Upper lobe of left lung (tissue), 6 donors: Measurements from ENCODE around the gene RGS14. TPM values are rescaled to one million over a fixed set of nuclear protein-coding genes. Genes with fewer than 3 reads are reported as not detected.
A peak's percentile ranks its signal among the peaks of the same experiment; 100 is the strongest.

ENCODE experiments used
- ATAC-seq, 2 donors: fragments of 200-7000 bp; cut with Tn5 transposase; one replicate each; pipeline ENCODE4 v1.9.1; 2022; ENCODE audit warnings: mild to moderate bottlenecking in 2 of 2, moderate library complexity in 2 of 2; ENCODE audit not compliant: low FRiP score in 2 of 2
- DNase-seq, 2 donors: peaks; one replicate each; pipeline ENCODE4 v3.0.0-alpha.2; 2019 to 2020
- H3K27ac ChIP-seq, 4 donors: fragments of 200-600 bp; sonication (generic); one replicate each; pipeline ENCODE4 v1.5.1; 2016 to 2019
- H3K27me3 ChIP-seq, 4 donors: fragments of 200-600 bp; sonication (generic); one replicate each; pipeline ENCODE4 v1.5.1; 2017 to 2019
- H3K36me3 ChIP-seq, 4 donors: fragments of 200-600 bp; sonication (generic); one replicate each; pipeline ENCODE4 v1.5.1; 2016 to 2019
- H3K4me1 ChIP-seq, 4 donors: fragments of 200-600 bp; sonication (generic); one replicate each; pipeline ENCODE4 v1.5.1; 2018 to 2019
- H3K4me3 ChIP-seq, 4 donors: fragments of 200-600 bp; sonication (generic); one replicate each; pipeline ENCODE4 v1.5.1; 2017 to 2019; ENCODE audit warnings: mild to moderate bottlenecking in 2 of 4, moderate library complexity in 1 of 4
- H3K9me3 ChIP-seq, 4 donors: fragments of 200-600 bp; sonication (generic); one replicate each; pipeline ENCODE4 v1.5.1; 2018 to 2019
- CTCF ChIP-seq, 6 experiments: fragments of 450-650 bp in 4 of 6; fragments of 200-600 bp in 2 of 6; sonication (generic) in 2 of 6; IDR thresholded peaks; one replicate each; pipeline ENCODE4 v1.5.1; 2016 to 2019; ENCODE audit warnings: antibody characterized with exemption in 6 of 6
- EP300 ChIP-seq, 4 donors: sonication (generic); formaldehyde crosslinking; IDR thresholded peaks; one replicate each; pipeline ENCODE4 v1.5.1; 2017; ENCODE audit warnings: antibody characterized with exemption in 4 of 4, control low read depth in 2 of 4
- POLR2A ChIP-seq, 4 donors: fragments of 450-650 bp; IDR thresholded peaks; one replicate each; pipeline ENCODE4 v1.5.1; 2016 to 2017; ENCODE audit warnings: antibody characterized with exemption in 4 of 4, mild to moderate bottlenecking in 2 of 4
- POLR2AphosphoS5 ChIP-seq, 2 donors: sonication (generic); formaldehyde crosslinking; IDR thresholded peaks; one replicate each; pipeline ENCODE4 v1.5.1; 2017; ENCODE audit warnings: antibody characterized with exemption in 2 of 2
- WGBS, 2 donors: methylation state at CpG; one replicate each; pipeline ENCODE4 v1.1.5; 2017 to 2018; 5-methylcytosine and 5-hydroxymethylcytosine counted together
- total RNA-seq, 6 donors: library from RNA; depleted of rRNA in 4 of 6; stranded (reverse); fragments of >200 nt in 4 of 6; gene quantifications; one replicate each; pipeline versions ENCODE4 v1.1.0 to v1.2.1, GENCODE V29; 2016 to 2021
- donor health status: DM: no; HTN: no; CAD: no; lungs with moderate emphysema.
- donor health status: DM: no; HTN: yes; CAD: no; lungs with severe emphysema.

The RGS14 gene
- total RNA-seq, 6 donors from 2014 or later, result 11.9 to 39.1 (median 26.6) TPM

- peaks cover 40 to 69% (median 51%) of the 10 kb centered on the region in 4 donors for H3K4me1 ChIP-seq
- H3K36me3 ChIP-seq, result peaks cover 0 to 14% (median 0%) of the 10 kb centered on the region in 4 donors
- H3K27ac ChIP-seq, result peak overlapping the region; percentile 76 to 95 (median 91)
- 38 to 41% methylated on average over 27 to 36 of the region's 36 CpGs for WGBS, 2 donors
- peak; percentile 90 to 91 for DNase-seq
- peak; percentile 87 to 88 for ATAC-seq
- no peaks in the 10 kb centered on the region for H3K9me3 ChIP-seq
- peak overlapping the region; percentile 38 to 57 (median 52) for H3K4me3 ChIP-seq
- H3K27me3 ChIP-seq, result no peaks in the 10 kb centered on the region
- TF ChIP-seq CTCF (IDR thresholded peaks at IDR 0.05) (peak in 1 of 6 experiments; percentile 4), EP300 (IDR thresholded peaks at IDR 0.05) (no peak), POLR2AphosphoS5 (IDR thresholded peaks at IDR 0.05) (peak; percentile 28 to 45), POLR2A (IDR thresholded peaks at IDR 0.05) (peak in 1 of 4 donors; percentile 36)
These were observed 9.0 kb downstream of the RGS14 start for GRCh38 chr5:177366528-177367322.

- no peak for DNase-seq
- peak overlapping the region; percentile 76 to 95 (median 91) for H3K27ac ChIP-seq
- TF ChIP-seq POLR2A (IDR thresholded peaks at IDR 0.05) (no peak), EP300 (IDR thresholded peaks at IDR 0.05) (no peak), POLR2AphosphoS5 (IDR thresholded peaks at IDR 0.05) (no peak), CTCF (IDR thresholded peaks at IDR 0.05) (peak in 1 of 6 experiments; percentile 5)
- H3K9me3 ChIP-seq, result no peaks in the 10 kb centered on the region
- H3K27me3 ChIP-seq, result no peaks in the 10 kb centered on the region
- H3K36me3 ChIP-seq, result peaks cover 0 to 14% (median 0%) of the 10 kb centered on the region in 4 donors
- peak in 1 of 2 donors; percentile 8 for ATAC-seq
- H3K4me3 ChIP-seq, result peak overlapping the region; percentile 38 to 57 (median 52)
- peaks cover 46 to 69% (median 51%) of the 10 kb centered on the region in 4 donors for H3K4me1 ChIP-seq
- 25 to 57% methylated on average over 8 to 46 of the region's 46 CpGs for WGBS, 2 donors
These were observed 9.7 kb downstream of the RGS14 start for GRCh38 chr5:177367323-177367848.

- DNase-seq, result no peak
- H3K4me3 ChIP-seq, result peak overlapping the region in 2 of 4 donors; percentile 55 to 57
- no peak for ATAC-seq
- WGBS, 2 donors, result 88 to 92% methylated on average over 18 to 29 of the region's 29 CpGs
- H3K27ac ChIP-seq, result peak overlapping the region in 1 of 4 donors; percentile 88
- peaks cover 42 to 69% (median 47%) of the 10 kb centered on the region in 4 donors for H3K4me1 ChIP-seq
- no peak for TF ChIP-seq POLR2AphosphoS5 (IDR thresholded peaks at IDR 0.05)
- TF ChIP-seq POLR2A (IDR thresholded peaks at IDR 0.05), result no peak
- no peak for TF ChIP-seq EP300 (IDR thresholded peaks at IDR 0.05)
- TF ChIP-seq CTCF (IDR thresholded peaks at IDR 0.05), result no peak
- H3K9me3 ChIP-seq, result no peaks in the 10 kb centered on the region
- H3K27me3 ChIP-seq, result no peaks in the 10 kb centered on the region
- peaks cover 0 to 14% (median 0%) of the 10 kb centered on the region in 4 donors for H3K36me3 ChIP-seq
These were observed 10.5 kb downstream of the RGS14 start for GRCh38 chr5:177367981-177368868.

GRCh38 chr5:177368869-177369644, 11.3 kb downstream of the RGS14 start:
- ATAC-seq (no peak), DNase-seq (no peak)
- peaks cover 0 to 14% (median 0%) of the 10 kb centered on the region in 4 donors for H3K36me3 ChIP-seq
- no peaks in the 10 kb centered on the region for H3K27me3 ChIP-seq
- H3K4me3 ChIP-seq, result no peak overlapping the region
- no peak overlapping the region for H3K27ac ChIP-seq
- TF ChIP-seq CTCF (IDR thresholded peaks at IDR 0.05) (peak in 5 of 6 experiments; percentile 29 to 59 (median 45)), POLR2AphosphoS5 (IDR thresholded peaks at IDR 0.05) (no peak)
- 65 to 73% methylated on average over 5 of the region's 5 CpGs for WGBS, 2 donors
- H3K9me3 ChIP-seq, result no peaks in the 10 kb centered on the region
- H3K4me1 ChIP-seq, result peaks cover 34 to 61% (median 39%) of the 10 kb centered on the region in 4 donors
